NCI-H128 (cell line): Measurements from ENCODE around the gene C11orf91.
"Not testable (repeated sequence)": the region's sequence is repeated elsewhere in the genome, so short reads cannot be mapped to it uniquely, and the experiment has no call there.

ENCODE experiments used
- DNase-seq: peaks from one replicate; lab custom pipeline; 2025; ENCODE audit not compliant: unreplicated experiment; lab: John Stamatoyannopoulos, UW

Gene C11orf91, protein sequence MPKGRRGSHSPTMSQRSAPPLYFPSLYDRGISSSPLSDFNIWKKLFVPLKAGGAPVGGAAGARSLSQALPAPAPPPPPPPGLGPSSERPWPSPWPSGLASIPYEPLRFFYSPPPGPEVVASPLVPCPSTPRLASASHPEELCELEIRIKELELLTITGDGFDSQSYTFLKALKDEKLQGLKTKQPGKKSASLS

DNA sequence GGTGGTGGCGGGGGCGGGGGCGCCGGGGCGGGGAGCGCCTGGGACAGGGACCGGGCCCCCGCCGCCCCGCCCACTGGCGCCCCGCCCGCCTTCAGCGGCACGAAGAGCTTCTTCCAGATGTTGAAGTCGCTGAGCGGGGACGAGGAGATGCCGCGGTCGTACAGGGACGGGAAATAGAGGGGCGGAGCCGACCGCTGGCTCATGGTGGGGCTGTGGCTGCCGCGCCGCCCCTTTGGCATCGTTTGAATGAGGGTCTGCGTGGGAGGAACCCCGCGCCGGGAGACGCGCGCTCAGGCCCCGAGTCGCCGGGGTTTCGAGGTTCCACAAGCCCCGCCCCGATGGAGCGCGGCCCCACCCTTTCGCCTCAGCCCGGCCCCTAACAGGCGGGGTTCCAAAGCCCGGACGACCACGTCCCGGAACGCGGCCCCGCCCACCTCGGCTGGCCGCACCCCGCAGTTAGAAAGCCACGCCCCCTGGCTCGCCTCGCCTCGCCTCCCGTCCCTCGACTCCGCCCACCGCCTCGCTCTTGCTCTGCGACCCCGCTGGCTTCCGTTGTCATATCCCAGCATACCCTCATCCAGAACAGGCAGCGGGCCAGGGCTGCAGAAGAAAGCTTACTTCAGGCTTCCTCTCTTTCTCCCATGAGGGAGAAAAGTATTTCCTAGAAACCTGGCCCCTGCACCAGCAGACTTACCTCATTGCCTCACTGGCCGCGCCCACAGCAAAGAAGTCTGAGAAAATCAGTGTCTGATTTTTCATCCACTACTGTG lies at the start of gene C11orf91:
C11orf91 (minus strand) TSS at position 325 of the 770 bp plus-strand sequence; CDS start at position 239, 86 bp downstream.
- DNase-seq = peak; percentile 86

DNA sequence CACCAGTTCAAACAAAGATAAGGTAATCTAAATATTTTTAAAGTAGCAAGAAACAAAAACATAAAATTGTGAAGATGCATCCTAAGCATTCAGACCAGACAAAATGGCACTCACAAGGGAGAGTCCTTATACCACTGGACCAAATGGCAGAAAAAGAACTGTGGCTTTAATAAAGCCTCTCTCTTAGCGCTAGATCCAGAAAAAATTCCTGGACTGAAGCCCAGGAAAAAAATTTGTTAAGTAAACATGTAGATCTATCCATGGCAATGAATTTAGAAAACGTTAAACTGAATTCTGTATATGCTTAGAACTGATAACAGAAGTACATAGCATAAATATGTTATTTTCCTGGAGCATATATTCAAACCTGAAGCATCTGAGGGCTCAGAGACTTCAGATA lies 47.4 kb upstream of the C11orf91 start:
- no peak for DNase-seq

DNA sequence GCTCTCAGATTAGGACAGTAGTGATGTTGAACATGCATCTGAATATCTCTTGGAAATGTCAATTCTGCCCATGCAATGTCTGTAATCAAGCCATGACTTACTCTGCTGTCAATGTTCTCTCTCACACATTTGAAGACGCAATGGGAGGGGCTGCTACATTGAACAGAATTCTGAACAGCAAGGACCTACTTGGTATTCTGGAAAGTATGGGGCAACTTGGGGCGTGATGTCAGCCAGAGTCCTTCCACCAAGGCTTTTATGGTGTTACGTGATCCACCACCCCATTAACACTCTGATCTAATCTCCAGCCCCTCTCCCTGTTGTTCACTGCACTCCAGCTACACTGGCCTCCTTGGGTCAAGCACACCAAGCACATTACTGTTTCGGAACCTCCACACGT lies 42.7 kb upstream of the C11orf91 start:
- DNase-seq = no peak

DNA sequence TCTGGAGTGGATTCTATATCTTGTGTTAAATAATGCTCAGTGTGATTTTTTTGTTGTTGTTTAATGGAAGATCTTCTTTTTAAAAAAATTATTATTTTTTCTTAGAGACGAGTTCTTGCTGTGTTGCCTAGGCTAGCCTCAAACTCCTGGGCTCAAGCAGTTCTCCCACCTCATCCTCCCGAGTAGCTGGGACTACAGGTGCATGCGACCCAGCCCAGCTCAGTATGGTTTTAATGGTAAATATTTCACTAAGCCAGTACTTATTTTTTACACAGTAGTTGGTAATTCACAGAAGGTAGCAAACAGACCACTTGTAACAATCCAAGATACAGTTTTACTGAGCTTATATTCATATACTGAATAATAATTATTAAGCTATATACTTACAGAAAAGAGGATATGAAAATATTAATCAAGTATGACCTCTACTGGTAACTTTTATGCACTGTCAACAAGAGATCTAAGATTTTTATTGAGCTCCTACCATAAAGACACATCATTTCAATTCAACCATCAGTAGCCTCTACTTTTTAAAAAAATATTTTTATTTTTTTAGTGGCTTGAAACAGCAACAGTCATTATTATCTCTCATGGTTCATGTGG lies 41.7 kb upstream of the C11orf91 start:
- no peak for DNase-seq

DNA sequence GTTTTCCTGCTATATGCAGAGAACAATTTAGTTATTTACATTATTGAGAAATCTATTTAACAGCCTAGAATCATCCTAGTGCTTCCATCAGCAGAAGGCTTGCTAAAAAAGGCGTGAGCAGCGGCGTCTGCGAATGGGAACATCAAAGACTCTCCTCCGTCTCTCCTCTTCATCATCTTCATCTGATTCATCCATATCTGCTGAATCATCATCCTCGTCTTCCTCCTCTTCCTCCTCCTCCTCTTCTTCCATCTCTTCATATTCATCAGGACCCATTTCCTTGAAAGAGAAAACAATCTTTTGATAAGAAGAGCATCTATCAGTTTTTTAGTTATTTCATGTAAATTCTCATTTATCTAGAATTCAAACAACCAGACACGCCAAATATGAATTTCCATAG lies 41.2 kb upstream of the C11orf91 start:
- no peak for DNase-seq

DNA sequence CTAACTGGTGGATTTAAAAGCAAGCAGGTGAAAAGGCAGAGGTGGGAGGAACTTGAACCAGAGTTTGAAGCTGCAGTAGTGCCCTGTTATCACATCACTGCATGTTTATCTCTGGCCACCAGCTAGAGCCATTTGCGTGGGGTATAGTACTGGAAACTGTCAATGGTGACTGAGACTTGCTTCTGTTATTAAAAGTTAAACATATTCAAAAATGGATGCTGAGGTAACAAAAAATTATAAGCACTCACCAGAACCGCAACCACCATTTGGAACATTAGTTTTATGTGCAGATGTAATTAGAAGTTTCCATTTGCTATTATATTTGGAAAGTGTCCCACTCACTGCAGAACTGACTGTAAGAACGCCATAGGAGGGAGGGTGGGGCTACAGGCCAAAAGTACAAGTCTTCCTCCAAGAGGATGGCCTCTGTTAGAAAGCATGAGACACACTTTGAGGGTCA lies 36.8 kb upstream of the C11orf91 start:
- no peak for DNase-seq

DNA sequence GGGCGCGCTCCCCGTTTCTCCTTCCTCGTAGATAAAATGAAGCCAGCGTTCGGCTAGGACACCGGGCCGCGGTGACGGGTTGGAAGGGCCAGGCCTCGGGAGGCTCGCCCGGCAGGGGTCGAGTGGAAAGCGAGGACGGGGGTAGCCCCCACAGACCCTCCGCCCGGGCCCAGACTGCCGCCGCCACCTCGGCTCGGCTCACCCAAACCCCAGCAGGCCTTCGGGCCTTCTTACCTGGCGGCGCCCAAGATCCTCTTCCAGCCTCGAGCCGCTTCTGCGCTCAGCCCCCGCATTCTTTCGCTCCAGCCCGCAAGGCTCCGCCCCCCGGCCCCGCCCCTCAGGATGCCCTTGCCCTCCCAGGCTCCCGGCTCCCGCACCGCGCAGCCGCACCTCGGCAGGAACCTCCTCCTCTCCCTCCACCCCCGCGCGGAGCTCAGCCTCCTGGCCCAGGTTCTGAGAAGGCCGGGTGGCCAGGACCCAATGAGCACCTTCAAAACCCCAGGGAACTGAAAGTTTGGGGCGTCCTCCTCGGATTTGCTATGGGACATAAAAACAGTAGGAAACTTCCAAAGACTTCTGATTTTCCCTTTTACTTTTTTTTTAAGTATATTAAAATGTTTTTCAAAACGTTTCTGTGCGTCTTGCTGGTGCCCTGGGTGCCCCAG lies 35.7 kb upstream of the C11orf91 start, which contains the start of gene CD59:
CD59 (minus strand) TSS at position 276 of the 665 bp plus-strand sequence. CDS start 13,978 bp downstream, outside the sequence.
- DNase-seq = peak; percentile 77

DNA sequence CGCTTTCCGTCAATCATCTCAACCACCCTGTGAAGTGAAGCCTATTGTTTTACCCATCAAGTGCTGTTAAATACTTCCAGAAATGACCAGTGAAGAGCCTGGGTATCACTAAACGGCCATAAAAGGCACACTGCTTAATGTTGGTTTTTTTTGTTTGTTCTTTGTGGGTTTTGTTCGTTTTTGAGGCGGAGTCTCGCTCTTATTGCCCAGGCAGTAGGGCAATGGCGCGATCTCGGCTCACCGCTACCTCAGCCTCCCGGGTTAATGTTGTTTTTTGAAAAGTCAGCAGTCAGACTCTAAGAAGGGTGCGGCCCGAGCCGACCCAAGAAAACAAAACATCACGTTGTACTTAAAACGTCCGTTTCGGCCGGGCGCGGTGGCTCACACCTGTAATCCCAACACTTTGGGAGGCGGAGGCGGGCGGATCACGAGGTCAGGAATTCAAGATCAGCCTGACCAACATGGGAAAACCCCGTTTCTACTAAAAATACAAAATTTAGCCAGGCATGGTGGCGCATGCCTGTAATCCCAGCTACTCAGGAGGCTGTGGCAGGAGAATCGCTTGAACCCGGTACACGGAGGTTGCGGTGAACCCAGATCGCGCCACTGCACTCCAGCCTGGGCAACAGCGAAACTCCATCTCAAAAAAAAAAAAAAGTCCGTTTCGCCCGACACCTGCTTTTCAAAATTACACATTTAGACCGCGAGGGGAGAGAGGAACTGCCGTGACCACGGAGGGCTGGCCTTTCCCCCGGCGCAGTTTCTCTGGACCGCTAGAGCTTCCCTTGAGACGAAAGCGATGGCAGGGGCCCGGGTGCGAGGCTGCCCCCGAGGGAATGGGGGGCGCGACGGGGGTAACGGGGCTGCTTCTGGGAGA lies 34.9 kb upstream of the C11orf91 start:
- DNase-seq = no peak

DNA sequence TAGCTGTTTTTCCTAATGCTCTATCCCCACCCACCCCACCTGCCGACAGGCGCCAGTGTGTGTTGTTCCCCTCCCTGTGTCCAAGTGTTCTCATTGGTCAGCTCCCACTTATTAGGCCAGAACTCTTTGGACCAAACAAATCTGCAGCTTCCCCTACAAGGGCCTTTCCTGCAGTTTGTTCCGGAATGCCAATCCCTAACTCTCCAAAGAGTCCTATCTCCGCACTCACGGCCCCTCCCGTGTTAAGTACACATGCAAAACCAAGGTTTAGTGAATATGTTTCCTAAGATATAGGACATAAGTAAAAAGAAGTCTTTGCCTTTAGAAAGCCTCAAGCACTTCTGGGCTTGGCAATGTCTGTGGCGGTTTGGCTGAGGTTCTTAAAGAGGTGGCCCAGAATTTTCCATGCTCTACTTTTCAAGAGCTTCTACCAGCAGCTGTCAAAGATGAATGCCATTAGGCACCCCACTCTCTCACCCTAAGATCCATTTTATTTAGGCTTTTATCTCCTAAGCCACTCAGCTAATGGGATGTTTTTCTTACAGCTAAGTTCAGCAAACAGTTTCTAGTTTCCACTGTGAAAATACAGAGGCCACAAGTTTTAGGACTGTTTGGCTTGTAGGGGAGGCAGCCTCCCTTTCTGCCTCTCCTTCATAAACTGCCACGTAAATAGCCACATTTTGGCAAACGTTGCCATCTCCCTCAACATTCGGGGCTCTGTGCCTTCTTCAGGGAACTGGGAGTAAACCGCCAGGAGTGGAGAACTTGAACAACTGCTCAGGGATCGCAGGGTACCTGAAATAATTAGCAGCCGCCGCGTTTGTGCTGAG lies 34.0 kb upstream of the C11orf91 start:
- no peak for DNase-seq

DNA sequence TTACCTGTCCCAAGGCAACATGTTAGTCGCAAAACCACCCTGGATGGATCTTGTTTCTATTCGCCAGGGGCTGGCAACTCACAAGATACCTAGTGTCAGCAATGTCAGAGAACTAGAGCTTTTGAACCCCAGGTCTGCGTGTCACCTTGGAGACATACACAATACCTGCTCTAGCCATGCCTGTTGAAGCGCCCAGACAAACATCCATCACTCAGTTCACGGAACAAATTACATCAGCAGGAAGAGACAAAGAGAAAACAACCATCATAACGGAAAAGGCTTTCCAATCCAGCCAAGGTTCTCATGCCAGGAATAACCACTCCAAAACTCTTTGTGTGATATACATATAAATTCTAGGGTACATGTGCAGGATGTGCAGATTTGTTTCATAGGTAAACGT lies 33.4 kb upstream of the C11orf91 start:
- no peak for DNase-seq

DNA sequence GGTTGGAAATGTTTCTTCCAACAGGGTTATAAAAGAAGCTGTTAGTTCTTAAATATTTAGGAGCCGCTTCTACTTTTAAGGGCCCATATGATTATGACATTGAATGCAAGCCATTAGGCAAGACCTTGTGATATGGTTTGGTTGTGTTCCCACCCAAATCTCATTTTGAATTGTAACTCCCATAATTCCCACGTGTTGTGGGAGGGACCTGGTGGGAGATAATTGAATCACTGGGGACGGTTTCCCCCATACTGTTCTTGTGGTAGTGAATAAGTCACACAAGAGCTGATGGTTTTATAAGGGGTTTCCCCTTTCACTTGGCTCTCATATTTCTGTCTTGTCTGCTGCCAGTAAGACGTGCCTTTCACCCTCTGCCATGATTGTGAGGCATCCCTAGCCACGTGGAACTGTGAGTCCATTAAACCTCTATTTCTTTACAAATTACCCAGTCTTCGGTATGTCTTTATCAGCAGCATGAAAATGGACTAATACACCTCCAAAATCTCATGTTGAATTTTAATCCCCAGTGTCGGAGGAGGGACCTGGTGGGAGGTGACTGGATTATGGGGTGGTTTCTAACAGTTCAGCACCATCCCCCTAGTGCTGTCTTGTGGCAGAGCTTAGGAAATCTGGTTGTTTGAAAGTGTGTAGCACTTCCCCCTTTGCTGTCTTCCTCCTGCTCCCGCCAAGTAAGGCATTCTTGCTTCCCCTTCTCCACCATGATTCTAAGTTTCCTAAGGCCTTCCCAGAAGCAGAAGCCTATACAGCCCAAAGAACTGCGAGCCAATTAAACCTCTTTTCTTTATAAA lies 31.3 kb upstream of the C11orf91 start:
- DNase-seq = no peak

DNA sequence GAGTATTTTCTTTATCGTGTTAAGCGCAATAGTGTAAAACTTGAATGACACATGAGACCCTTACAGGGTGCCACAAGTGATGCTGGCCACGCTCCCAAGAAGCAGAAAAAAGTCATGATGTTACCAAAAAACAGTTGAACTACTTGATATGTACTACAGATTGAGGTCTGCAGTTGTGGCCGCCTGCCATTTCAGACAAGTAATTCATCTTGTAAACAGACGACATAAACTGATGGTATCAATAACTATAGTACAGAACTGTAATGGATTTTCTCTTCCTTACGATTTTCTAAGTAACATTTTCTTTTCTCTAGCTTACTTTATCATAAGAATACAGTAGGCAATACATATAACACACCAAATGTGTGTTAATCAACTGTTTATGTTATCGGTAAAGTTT lies 30.1 kb upstream of the C11orf91 start:
- no peak for DNase-seq

DNA sequence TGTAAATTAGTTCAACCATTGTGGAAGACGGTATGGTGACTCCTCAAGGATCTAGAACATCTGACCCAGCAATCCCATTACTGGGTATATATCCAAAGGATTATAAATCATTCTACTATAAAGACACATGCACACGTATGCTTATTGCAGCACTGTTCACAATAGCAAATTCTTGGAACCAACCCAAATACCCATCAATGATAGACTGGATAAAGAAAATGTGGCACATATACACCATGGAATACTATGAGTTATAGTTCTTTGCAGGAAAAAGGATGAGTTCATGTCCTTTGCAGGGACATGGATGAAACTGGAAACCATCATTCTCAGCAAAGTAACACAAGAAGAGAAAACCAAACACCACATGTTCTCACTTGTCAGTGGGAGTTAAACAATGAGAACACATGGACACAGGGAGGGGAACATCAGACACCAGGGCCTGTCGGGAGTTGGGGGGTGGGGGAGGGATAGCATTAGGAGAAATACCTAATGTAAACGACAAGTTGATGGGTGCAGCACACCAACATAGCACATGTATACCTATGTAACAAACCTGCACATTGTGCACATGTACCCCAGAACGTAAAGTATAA lies 28.5 kb upstream of the C11orf91 start:
- not testable (repeated sequence) for DNase-seq

DNA sequence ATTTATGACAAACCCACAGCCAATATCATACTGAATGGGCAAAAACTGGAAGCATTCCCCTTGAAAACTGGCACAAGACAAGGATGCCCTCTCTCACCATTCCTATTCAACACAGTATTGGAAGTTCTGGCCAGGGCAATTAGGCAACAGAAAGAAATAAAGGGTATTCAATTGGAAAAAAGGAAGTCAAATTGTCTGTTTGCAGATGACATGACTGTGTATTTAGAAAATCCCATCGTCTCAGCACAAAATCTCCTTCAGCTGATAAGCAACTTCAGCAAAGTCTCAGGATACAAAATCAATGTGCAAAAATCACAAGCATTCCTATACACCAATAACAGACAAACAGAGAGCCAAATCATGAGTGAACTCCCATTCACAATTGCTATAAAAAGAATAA lies 26.9 kb upstream of the C11orf91 start:
- not testable (repeated sequence) for DNase-seq

DNA sequence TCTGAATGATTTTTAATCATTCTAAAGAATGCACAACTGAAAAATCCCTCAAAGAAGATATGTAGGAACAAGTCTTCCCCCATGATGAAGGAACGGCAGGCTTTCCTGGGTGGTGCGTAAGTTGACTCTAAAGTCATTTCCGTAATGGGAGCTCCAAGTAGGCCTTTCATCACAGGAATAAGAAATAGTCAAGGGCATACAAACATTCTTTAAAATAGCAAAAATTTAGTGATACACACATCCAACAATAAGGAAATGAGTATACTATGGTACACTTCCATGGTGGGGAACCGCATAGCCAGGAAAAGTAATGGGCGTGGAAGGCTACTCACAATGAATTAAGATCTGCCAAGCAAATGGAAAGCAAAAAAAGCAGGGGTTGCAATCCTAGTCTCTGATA lies 24.9 kb upstream of the C11orf91 start:
- no peak for DNase-seq

DNA sequence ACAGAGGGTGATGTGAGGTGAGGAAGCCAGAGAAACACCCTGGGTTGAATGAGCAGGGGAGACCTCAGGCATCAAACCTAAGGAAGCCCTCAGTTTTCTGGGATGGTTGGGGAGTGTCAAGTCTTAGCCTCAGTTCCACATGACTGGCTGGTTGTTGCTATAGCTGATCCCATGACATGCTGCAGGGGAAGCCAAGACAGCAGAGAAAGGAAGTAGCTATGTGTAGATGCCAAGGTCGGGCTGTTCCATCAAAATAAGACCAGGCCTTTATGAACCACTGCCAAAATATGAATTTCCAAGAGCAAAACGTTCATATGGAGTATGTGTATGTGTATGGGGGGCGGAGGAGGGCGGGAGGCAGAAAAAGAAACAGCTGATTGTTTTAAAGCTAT lies 24.0 kb upstream of the C11orf91 start:
- no peak for DNase-seq

DNA sequence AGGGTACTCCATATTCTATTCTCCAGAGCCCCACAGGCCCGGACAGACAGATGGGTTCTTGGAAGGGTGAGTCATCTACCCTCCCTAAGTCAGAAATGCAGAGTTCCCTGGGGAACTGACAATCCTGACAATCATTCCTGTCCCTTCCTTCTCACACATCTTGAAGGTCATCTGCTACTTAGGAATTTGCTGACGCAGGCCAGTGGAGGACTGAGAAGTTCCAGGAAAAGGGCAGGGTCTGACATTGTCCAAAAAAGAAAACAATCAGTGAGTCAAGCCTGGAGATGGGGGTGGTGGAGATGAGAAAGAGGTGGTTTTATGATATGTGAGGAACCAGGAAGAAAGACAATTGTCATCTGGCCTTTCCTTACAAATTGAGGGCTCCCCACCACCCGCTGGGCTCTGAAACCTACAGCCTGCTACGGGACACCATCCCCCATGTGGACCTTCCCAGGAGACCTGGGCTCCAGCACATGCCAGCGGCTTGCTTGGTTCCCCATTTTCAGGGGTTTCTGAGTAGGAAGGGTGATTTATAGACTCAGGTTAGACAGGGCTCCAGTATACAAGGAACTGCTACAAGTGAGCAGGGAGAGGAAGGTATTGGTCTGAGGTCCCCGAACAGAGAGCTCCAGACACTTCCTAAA lies 22.7 kb upstream of the C11orf91 start:
- DNase-seq = no peak
